CD4-positive, alpha-beta T cell treated with Interleukin-4 for 1 hour (primary cell): ENCODE data around the gene EFNB2.

Source experiments
- DNase-seq, 2 donors: peaks; one replicate each; pipeline ENCODE4 v3.0.0-alpha.2; 2020 to 2022

Gene EFNB2

DNA sequence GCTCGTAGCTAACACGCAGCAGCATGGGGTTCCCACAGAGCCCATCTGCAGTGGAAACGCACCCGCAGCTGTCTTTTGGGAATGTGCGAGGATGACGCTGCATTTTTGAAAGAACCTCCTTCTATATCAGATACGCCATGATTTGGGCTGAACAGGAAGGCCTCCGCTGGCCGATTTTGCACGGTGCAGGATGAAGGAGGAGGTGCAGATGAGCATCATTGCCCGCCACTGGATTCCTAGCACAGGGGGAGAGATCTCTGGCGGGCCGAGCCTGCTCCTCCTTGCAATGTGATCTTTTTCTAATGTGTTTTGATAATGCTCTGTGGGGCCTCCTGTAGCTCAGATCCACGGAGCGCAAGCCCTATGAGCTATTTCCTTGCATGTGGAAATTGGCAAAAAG lies 55.5 kb downstream of the EFNB2 start:
- no peak for DNase-seq

DNA sequence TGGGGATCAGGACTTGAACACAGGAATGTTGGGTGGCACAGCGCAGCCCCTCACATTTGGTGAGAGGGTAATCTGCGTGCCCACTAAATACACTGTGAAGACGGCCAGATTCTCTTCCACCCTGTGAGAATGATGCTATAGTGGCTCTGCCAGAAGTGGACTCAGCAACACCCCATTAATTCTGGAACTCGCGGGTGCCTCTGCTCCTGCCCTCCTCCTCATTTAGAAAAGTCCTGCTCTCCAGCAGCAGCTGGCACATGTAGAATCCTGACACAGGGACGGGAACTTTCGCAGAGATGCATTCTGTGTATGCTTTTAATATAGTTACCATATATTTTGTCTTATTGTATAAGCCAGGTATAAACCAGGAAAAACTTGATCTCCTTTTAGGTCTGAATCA lies 57.3 kb downstream of the EFNB2 start:
- DNase-seq = no peak

DNA sequence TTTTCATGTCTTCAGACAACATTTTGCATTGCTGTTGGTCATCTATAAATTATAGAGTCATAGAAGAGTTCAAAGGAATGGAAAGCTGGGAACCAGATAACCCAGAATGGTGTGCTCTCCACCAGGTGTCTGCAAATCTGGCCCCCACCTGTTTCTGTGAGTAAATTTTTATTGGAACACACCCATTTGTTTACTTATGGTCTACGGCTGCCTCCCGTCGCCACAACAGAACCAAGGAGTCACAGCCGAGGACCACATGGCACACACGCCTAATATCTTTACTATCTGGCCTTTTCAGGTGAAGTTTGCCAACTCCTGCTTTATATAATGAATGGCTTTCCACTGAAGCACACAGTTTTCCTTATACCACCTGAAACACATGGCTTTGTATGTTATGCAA lies 58.2 kb downstream of the EFNB2 start:
- no peak for DNase-seq

DNA sequence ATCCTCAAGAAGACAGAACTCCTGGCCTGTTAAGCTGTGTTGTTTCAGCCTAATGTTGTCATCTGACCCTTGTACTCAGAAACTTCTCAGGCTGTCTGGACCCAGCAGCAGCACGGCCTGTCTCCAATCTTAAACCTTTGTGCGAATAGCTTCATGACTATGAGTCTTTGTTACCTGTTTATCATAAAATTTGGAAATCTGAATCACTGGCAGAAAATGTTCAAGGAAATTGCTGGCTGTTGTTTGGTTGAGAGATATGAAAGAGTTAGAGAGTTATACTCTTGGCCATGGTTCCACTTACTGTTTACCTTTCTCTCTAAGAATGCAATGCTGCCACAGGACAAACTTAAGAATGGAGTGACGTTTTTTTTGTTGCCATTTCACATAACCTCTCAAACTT lies 59.6 kb downstream of the EFNB2 start:
- DNase-seq = no peak

DNA sequence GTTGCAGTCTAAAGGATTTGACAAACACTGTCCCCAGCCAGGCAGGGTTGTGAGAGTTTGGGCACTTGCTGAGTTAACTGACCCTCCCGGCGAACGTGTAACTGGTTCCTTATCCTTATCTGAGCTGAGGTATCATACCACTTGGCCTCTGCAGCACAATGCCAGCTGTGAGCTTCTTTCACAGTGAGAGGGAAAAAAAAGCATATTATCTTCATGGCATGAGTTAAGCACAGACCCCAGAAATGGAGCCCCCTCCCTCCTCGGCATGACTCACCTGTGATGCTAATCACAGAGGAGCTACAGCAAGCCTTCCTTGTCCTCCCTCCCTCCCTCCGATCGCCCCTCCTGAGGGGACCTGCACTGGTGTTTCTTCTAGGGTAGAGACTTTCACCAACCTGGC lies 60.5 kb downstream of the EFNB2 start:
- no peak for DNase-seq

DNA sequence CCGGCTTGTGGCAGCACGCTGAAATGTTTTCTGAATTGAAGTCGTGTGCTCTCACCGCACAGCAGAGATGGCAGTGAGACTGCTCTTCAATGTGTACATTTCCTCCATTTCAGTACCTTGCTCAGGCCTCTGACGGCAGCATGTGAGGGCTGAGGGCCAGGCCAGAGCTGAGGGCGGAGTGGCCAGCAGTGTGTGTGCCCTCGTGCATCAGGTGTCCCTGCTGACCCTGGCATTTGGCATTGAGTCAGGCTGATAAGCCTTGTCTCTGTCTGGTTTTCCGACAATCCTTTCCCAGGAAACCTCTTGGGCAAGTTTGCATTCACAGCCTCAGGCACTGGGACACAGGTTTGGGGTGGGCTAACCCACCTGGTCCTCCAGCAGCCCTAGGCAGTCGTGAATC lies 62.3 kb downstream of the EFNB2 start:
- DNase-seq = no peak

DNA sequence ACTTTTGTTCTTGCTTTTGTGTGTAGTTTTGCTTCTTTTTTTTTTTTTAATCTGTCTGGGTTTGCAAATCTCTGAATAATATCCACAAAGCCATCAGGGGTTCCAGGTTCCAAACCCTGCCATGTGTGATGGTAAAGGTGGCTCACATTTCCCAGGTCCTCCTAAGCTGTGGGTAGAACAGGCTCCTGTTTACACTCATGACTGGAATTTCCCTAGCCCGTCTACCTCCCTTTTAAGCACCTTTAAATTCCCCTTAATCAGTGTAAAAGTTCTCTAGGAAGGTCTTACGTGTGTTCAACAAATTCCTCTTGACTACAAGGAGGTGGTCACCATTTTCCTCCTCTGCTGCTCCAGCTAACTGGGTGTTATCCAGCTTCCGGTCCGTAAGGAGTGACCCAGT lies 62.8 kb downstream of the EFNB2 start:
- no peak for DNase-seq

DNA sequence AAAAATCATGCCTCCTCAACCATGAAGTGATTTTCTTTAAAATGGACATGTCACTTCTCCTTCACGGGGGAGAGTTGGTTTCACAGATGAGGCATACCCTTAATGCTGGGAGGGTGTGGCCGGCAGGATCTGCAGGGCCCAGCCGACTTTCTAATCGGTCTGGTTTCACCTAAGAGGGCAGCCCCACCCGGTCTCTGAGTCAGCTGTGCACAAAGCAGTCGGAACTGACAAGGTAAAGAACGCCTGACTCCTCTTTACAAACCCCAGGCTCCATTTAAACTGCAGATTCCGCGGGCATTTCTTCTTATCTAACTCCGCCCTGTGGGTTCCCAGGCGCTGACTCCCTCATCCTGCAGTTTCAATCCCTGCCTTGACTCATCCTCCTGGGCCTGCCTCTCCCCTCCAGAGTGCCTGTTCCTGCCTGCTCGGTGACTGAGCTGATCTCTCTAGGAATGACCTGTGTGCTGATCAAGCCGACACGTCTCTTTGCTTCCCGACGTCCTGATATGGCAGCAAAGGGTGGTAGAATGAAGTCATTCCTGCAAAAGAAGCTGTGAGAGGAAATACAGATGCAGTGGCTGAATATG lies 63.4 kb downstream of the EFNB2 start:
- no peak for DNase-seq

DNA sequence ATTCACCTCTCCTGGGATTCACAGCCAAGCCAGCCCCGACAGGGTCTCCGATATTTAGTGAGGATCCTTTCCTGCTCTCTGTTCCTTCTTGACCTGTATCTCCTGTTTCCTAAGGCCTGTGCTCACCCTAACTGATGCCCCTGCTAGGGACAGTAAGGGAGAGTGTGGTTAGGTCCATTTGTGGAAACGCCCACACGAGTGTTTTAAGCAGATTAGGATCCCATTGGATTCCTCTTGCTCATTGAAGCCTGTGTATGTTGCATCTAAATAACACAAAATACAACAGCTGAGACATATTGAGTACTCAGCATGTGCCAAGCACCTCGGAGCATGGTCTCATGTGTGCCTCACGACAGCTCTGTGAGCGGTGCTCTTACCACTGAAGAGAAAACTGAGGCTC lies 64.9 kb downstream of the EFNB2 start:
- no peak for DNase-seq

DNA sequence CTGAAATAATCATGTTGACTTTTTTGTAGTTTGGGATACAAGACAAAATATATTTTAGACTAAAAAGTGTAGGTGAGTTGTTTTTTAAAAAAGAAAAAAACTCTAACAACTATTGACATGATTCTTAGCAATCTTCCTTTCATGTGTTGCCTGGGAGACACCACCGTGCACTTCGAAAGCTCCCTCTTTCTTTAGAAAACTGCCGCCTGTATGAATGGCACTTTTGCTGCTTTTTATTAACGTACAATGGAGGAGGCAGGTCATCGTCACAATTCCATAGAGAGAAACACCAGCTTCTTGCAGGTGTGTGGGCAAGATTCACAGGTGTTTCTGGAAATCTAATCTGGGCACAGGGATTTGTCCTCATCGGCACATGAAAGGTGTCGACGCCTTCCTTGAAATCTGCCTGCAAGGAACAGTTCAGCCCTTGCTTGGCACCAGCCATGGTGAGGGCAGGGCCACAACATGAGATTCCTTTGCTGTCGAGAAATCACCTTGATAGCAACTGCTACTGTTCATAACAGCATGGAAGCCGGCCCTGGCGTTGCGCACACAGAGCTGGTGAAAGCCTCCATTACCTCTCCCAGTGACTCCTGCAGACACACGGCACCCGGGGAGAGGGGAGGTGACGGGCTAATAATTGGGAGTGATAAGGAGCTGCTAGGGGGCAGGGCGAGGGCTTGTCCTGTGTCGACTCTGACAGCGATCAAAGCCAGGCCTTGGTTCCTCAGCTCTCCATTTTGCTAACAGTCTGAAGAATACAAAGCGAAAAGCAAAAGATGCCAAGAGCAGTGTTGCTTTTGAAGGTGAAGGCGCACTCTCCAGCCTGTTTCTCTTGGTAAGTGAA lies 66.5 kb downstream of the EFNB2 start:
- no peak for DNase-seq

DNA sequence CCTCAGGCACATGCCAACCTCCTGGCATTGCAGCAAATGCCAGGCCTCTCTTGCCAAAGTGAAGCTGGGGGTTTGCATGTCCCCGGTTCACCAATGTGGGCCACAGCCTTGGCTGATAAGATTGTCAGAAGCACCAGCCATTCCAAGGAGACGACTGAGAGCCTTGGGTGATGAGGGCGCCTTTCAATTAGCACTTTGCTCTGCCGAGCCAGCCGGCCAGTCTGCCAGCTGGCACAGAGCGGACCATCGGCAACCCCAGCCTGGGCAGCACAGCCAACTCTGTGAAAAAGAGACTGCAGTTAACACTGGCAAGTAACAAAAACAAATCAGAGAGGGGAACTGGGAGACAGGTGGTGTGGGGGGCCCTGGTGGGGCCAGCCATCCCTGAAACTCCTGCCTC lies 67.3 kb downstream of the EFNB2 start:
- no peak for DNase-seq

DNA sequence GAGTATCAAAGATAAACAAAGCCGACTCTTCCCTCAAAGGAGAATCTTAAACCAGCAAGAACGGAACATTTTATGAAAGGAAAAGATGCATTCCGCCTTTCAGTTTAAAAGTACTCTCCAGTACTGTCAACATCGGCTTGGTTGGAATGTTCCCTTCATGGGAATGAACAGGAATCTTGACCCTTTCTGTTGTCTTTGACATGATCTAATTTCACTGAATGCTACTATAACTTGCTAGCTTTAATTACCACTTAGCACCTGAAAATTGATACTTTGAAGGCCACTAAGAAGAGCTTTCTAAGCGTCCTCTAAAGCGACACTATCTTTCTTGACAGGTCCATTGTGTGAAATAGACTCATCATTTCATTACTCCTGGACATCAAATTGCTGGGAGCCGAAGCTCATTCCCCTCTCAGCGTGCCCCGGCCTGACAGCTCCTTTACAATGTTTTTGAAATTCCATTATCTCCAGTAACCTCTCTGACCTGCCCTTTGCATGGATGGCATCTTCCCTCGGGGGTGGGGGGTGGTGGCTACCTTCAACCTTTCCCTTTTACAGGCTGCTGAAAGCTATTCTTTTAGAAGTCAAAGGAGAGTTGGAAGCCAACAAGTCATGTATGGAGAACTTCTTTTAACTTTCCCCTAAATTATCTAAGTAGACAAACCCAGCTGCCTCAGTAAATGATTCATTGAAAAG lies 67.9 kb downstream of the EFNB2 start:
- DNase-seq = no peak

DNA sequence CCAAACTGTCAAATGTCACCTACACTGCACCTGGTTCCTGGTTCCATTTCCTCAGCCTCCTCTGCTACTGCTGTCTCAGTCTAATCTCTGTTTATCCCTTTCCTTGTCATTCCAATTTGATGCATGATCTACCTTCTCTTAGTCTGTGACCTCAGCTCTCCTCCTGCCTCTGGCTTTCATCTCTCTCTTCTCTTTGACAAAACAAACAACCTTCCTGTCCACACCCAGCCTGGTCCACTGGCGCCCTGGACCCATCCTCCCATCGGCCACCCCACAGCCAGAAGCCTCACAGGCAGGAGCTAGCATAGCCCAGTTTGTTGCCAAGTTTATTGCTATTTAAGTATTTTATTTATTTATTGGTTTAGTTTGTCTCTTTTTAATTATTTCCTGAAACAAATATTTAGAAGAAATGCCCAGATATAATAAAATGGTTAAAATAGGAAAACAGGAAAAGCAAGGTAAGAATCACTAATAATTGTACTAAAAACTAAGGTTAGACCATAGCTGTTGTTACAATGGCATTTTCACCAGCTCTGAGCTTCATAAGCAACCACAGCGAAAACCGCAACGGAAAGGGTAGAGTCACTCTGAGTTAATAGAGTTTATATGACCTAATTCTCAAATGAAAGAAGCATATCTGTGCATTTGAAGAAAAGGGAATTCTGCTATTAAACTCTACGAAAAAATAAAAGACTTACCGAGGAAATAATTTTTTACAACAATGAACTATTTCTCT lies 68.6 kb downstream of the EFNB2 start:
- no peak for DNase-seq

DNA sequence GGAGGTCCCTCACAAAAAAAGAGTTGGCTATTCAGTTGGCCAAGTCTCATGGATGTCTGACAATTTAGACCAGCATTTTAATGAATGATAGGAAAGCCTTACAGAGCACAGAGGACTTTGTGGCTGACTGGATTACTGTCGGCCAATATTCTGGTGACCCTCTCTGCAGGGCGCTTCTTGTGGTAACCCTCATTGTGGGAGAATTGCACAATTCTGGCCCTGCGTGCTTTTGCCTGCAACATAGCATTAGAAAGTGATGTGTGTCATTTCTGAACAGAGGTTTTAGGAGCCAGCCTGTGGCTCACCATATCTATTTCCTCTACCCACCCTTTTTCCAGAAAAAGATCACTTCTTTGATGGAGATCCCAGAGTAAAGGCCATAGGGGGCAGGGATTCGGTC lies 71.4 kb downstream of the EFNB2 start:
- DNase-seq = no peak

DNA sequence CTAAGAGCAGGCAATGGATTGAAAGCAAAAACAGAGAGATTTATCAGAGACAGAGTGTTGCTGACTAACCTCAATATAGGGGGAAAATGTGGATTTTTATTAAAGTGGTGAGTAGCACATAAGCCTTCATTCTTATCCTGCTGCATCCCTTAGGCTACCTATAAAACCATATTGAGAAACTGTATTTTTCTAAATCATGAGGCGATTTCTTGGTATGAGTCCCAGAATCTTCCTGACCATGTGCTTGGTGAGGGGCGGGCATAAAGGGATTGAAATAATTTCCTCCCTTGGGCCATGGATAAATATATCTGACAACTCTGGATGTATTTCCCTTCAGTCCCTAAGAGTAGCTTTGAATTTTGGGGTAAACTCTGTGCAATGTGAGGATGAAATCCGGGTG lies 72.8 kb downstream of the EFNB2 start:
- no peak for DNase-seq

DNA sequence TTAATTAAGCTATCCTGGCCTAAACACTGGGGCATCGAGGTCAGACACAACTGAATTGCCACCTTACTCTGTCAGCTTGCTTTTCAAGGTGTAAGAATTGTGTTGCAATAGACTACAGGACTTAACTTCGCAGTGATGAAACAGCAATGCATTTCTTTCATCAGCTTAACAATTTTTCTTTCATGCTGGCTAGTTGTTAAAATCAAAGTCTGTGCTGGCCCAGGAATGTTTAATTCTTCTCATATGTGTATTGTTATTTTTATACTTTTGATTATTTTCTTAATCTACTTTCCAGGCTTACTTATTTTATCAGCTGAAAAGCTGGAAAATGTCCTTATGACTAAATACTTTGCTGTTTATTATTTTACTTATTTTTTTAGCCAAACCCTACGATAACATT lies 79.7 kb downstream of the EFNB2 start:
- DNase-seq = no peak

DNA sequence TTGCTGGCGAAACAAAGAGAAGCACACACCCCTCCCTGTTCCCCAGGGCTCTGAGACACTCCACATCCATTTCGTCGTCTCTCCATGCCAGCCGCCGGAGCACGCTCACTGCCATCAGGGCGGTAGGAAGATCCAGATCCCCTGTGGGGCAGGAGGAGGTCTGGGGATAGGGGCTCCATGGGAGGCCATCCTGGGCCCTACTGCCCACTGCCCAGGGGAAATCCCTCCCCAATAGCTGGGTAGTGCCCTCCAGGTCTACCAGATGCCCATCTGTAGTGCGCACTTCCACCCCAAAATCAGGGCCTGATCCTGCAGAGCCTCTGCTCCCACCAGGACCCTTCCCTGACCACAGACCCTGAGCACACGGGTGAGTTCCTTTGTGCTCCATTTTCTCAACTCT lies 80.3 kb downstream of the EFNB2 start:
- no peak for DNase-seq

DNA sequence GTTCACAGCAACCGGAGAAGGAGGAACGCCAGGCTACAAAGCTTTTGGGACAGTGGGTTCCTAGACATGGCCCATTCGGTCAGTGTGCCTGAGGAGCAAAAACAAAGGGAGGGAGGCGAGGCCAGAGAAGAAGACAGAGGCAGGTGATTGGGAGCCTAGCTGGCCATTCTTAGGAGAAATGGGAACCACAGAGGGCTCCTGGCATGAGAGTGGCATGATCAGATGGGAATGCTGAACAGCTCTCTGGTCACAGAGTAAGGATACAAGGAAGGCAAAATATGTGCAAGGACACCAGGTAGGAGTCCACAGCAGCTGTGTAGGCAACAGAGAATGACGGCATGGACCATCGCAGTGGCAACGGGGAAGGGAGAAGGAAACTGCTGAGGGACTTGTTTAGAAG lies 82.4 kb downstream of the EFNB2 start:
- DNase-seq = no peak

DNA sequence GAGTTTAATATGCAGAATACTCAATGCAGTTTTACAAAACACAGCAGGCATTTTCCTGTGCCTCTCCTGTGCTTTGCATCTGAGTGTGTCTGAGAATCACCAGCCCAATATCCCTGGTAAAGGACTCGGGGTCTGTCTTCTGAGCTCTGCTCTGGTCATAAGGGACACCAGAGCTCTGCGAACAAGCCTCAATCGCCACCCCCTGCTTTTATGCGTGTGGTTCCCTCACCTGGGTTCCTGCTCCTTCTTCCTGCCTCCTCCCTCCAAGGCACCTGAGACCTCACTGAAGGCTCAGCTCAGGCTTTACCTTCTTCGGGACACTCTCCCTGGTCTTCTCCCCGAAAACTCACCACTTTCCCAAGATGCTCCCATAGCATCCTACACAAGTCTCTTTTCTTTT lies 84.5 kb downstream of the EFNB2 start:
- DNase-seq = no peak

DNA sequence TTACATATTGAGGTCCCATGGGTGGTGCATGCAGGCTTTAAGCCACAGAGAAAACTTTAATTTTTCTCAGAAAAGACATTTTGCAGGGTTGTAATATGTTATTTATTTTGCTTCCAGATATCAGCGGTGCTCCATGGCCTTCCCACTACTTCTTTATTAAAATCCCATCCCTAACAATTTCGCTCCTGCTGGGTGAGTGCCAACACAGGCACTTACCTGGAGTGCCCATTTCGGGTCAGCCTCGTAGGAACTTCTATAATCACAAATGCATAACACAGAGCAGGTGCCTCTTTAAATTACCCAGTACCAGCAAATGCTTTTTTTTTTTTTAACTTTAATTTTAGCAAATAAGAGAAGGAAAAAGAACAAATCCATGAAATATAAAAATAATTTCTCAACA lies 86.4 kb downstream of the EFNB2 start:
- no peak for DNase-seq

DNA sequence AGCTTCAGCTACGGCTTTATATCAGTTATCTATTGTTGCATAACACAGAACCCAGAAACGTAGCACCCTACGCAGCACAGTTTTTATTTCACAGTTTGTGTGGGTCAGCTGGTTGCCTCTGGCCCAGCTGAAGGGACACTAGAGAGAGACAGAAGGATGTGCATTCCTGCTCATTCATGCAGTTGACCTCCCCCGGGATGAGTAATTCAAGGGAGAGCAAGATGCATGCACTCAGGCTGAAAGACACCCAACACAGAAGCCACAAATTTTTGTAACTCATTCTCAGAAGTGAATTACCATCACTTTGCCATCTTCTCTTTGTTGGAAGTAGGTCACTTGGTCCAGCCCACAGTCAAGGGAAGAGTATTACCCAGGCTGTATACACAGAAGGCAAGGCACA lies 89.5 kb downstream of the EFNB2 start:
- no peak for DNase-seq

DNA sequence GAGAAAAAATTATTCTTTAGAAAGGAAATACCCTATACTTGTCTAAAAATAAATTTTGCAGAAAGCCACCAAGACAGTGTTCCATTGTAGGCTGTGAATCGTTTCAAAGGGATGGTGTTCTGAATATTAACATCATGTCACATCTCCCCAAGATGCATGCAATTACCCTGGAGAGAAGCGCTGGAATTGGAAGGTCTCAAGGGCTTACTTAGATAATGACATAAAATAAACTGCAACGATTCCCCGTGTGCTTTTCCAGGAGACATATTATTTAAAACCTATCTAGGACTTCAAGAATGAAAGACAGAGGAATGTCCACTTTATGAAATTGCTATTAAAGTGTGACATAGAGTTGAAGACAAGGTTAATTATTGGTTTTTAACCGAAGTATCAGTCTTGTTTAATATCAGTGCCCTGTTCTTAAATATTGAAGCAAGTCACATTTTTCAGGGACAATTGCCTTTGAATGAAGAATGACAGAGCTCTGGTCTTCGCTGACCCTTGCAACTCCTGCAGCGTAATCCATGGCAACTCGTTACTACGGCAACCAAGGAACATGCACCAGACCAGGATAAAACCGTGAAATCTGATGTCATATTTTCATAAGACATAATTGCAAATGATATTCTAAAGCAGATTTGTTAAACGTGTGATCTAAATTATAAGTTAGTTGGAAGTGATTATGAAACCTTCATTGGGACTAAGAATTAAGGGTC lies 91.7 kb downstream of the EFNB2 start:
- DNase-seq = no peak

DNA sequence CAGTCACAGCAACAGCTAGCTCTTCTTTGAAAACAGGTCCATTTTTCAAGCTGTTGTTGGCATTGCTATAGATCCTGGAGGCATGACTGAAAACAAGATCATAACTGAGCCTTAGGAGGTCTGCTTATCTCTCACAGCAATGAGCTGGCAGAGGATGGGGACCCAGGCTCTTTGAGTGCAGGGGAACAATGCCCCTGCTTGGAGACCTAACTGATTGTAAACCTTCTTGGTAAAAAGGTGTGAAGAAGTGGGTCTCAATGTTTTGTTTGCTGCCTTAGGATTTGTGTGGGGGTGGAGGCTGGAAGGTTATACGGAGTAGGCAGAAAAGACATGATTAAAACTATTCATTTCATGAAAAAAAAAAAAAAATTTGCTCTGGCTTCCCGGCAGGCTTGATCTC lies 94.6 kb downstream of the EFNB2 start:
- no peak for DNase-seq
